WI38 (cell line): ENCODE data around the gene POLR1A.

Experiments
- H3K4me3 ChIP-seq: 2 replicates; pipeline ENCODE4 v1.5.1; 2011; ENCODE audit warnings: low read depth, mild to moderate bottlenecking, control low read depth, low read length
- TF ChIP-seq, protein P1 (sequence below): IDR thresholded peaks from 2 replicates; pipeline ENCODE4 v1.5.1; 2012; ENCODE audit warnings: low read depth, mild to moderate bottlenecking, control low read depth, low read length

Gene POLR1A

DNA sequence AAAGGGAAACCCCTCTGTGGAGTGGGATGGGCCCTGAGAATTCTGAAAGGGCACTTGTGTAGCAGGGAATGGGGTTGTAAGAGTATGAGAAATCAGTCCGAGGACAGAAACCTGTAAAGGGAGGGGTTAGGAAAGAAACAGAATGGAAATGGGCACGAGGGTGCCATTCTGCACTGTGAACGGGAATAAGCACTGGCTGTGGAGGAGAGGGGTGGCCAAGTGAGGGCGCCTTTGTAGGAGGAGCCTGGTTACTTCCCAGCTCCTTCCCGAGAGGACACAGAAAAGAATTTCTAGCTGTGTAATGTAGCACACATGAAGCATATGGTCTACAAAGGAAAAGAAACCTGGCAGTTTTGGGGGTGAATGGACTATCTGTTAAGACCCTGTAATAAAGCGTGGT is 53.4 kb downstream of the POLR1A start:
- TF ChIP-seq, protein P1, sequence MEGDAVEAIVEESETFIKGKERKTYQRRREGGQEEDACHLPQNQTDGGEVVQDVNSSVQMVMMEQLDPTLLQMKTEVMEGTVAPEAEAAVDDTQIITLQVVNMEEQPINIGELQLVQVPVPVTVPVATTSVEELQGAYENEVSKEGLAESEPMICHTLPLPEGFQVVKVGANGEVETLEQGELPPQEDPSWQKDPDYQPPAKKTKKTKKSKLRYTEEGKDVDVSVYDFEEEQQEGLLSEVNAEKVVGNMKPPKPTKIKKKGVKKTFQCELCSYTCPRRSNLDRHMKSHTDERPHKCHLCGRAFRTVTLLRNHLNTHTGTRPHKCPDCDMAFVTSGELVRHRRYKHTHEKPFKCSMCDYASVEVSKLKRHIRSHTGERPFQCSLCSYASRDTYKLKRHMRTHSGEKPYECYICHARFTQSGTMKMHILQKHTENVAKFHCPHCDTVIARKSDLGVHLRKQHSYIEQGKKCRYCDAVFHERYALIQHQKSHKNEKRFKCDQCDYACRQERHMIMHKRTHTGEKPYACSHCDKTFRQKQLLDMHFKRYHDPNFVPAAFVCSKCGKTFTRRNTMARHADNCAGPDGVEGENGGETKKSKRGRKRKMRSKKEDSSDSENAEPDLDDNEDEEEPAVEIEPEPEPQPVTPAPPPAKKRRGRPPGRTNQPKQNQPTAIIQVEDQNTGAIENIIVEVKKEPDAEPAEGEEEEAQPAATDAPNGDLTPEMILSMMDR: no peak
- H3K4me3 ChIP-seq: no peak overlapping the region

DNA sequence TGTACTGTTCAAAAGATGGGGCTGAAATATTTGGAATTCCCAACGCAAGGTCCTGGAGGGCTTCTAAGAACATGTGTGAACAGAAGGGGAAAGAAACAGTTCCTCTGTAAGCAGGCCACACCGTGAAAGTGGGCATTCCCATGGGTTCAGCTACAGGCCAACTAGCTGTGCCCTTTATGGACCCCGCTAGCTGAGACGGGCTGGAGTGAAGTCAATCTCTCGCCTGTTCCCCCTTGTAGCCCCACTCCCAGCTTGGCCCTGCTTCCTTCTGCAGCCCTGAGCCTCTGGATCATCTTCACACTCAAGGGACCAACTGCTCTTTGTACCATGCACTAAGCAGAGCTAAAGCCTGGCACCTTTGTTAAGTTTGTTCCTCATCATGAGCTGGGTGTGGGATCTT is 55.4 kb downstream of the POLR1A start:
- TF ChIP-seq, protein P1: no peak
- H3K4me3 ChIP-seq: no peak overlapping the region

DNA sequence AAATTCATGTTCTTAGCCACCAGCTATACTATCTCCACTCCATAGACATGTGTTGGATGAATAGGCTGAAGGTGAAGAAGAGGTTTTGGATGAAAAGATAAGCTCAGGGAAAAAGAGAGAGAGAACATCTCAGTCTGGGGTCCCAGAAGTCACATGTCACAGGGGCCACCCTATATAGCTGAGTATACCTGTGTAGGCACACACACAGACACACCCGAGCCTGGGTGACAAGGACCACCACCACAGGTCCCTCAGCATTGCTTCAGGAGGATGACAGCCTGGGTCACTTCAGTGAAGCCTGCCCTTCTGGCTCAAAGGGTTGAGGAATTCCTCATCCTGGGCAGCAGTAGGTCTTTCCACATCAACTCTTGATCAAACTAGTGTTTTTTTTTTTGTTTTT is 56.2 kb downstream of the POLR1A start:
- no peak overlapping the region for H3K4me3 ChIP-seq
- TF ChIP-seq, protein P1: no peak

DNA sequence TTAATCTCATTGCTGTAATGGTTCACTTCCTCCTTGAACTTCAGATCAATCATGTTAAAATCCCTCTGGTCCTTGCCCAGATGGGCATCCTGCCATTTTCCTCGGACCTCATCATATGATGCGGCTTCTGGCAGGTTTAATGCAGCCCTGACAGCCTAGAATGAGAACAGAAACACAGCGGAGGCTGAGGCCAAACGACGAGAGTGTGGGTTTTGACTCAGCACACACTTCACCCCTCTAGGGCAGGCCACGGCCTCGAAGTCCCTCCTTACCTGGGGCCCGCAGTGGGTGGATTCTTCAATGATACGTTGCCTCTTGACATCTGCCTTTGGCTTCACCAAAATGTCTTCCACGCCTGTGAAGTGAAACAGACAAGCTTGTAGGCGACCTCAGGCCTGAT is 56.8 kb downstream of the POLR1A start:
- H3K4me3 ChIP-seq: no peak overlapping the region
- TF ChIP-seq, protein P1: no peak

DNA sequence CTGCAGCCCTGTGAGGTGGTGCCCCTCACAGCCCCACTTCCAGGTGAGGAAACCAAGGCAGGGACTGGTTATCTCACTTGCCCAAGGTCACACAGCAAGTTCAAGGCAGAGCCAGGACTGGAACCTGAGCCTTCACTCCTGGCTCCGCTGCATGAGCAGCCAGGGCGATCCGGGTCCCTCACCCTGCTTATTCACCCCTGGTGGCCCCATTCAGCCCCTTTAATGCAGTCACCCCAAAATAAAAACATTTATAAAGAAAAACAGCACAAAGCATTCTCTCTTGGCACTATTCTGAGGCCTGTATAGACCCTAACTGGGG is 57.3 kb downstream of the POLR1A start:
- H3K4me3 ChIP-seq: no peak overlapping the region
- TF ChIP-seq, protein P1: no peak

DNA sequence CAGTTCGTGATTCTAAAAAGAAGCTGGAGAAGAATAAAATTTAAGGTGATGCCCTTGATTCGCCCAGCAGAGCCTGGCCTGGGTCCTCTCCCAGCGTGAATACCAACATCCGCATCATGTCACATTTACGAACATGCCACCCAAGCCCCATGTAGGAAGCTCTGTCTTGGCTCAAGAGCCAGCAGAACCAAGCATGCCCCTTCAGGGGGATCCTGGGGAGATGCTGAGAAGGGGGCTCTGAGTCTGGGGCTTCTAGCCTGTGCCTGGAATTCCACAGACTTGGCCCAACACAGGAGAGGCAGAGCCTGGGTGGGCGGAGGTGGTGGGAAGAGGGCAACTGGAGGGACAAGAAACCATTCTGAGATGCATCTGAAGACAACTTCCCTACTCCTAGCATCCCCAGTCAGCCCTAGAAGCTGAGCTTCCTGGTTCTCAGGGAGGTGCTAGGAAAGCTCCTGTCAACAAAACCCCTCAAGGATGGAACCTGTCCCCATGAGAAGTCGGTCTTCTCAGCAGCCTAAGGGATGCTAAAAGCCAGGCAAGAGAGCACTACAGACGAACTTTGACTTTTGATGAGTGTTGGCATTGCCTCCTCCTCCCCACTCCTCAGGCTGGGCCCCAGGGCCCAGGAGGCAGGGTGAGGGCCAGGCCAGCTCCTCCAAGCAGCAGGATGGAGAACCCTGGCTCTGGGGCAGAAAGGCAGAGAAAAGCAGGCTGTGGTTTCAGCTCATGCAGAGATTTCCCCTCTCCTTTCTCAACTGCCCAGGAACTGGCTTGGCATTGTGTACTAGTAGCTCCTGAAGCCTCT is 57.9 kb downstream of the POLR1A start:
- no peak overlapping the region for H3K4me3 ChIP-seq
- TF ChIP-seq, protein P1: no peak

DNA sequence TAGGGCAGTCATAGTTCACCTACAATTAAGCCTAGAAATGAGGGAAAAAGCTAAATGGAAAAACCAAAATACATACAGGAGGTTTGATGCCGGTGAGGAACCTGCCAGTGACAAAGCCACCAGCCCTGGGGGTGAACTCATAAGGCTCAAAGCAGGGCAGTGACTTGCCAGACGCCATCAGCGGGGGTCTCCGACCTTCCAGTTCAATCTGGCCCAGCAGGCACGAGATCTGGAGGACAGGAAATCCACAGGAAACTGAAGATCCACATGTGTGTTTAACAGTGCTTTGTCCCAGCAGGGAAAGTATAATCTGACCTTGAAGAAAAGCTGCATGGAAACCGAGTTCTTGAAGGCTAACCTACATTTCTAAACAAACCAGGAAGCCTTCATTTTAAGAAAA is 60.1 kb downstream of the POLR1A start:
- TF ChIP-seq, protein P1: no peak
- no peak overlapping the region for H3K4me3 ChIP-seq
